GM23338 (cell line): ENCODE data around the gene DNAH11. TPM values are rescaled to one million over a fixed set of nuclear protein-coding genes. Genes with fewer than 3 reads are reported as not detected.

Source experiments
- ATAC-seq: fragments of 200-7000 bp; cut with Tn5 transposase; 3 replicates; pipeline ENCODE4 v1.9.1; 2020
- DNase-seq: peaks from one replicate; pipeline ENCODE4 v3.0.0-alpha.2; 2015; ENCODE audit warnings: low spot score
- H2AFZ ChIP-seq: fragments of 200-600 bp; sonication (generic); 2 replicates; pipeline ENCODE4 v1.8.0; 2016; ENCODE audit warnings: antibody characterized with exemption, mild to moderate bottlenecking, moderate library complexity
- H3F3A ChIP-seq: fragments of 200-600 bp; sonication (generic); replicated peaks from 2 replicates; pipeline ENCODE4 v1.8.0; 2017; ENCODE audit warnings: antibody characterized with exemption, mixed run types, low read depth
- H3K27ac ChIP-seq: fragments of 200-600 bp; sonication (generic); 2 replicates; pipeline ENCODE4 v1.6.1; 2016; ENCODE audit warnings: low read depth
- H3K27me3 ChIP-seq: fragments of 200-600 bp; sonication (generic); 2 replicates; pipeline ENCODE4 v1.8.0; 2016; ENCODE audit warnings: mild to moderate bottlenecking, mixed run types, moderate library complexity; ENCODE audit not compliant: insufficient read depth
- H3K36me3 ChIP-seq: fragments of 200-600 bp; sonication (generic); 2 replicates; pipeline ENCODE4 v1.8.0; 2016; ENCODE audit warnings: mild to moderate bottlenecking; ENCODE audit not compliant: insufficient read depth
- H3K4me1 ChIP-seq: fragments of 200-600 bp; sonication (generic); 2 replicates; pipeline ENCODE4 v1.8.0; 2016; ENCODE audit warnings: mild to moderate bottlenecking, moderate library complexity; ENCODE audit not compliant: insufficient read depth
- H3K4me2 ChIP-seq: fragments of 200-600 bp; sonication (generic); 2 replicates; pipeline ENCODE4 v1.7.1; 2017; ENCODE audit warnings: mixed run types
- H3K4me3 ChIP-seq: fragments of 200-600 bp; sonication (generic); 2 replicates; pipeline ENCODE4 v1.6.1; 2016; ENCODE audit warnings: mixed run types
- H3K79me2 ChIP-seq: fragments of 200-600 bp; sonication (generic); replicated peaks from 2 replicates; pipeline ENCODE4 v1.8.0; 2017; ENCODE audit warnings: mild to moderate bottlenecking; ENCODE audit not compliant: insufficient read depth
- H3K9me2 ChIP-seq: fragments of 200-600 bp; sonication (generic); 2 replicates; pipeline ENCODE4 v1.8.0; 2017; ENCODE audit not compliant: insufficient read depth
- H4K20me1 ChIP-seq: fragments of 200-600 bp; sonication (generic); replicated peaks from 2 replicates; pipeline ENCODE4 v1.8.0; 2017; ENCODE audit warnings: mild to moderate bottlenecking; ENCODE audit not compliant: insufficient read depth
- H3K27ac Mint-ChIP-seq: 2 replicates; pipeline ENCODE4 v1.8.0; 2020; ENCODE audit warnings: inconsistent platforms, mild to moderate bottlenecking, moderate library complexity, mixed read lengths
- H3K27me3 Mint-ChIP-seq: 3 replicates; pipeline ENCODE4 v1.8.0; 2022; ENCODE audit warnings: low read depth, mild to moderate bottlenecking, moderate library complexity, mixed read lengths, inconsistent platforms; ENCODE audit not compliant: insufficient read depth, poor library complexity
- H3K36me3 Mint-ChIP-seq: 3 replicates; pipeline ENCODE4 v1.8.0; 2021; ENCODE audit warnings: low read depth, mild to moderate bottlenecking, inconsistent platforms, moderate library complexity, mixed read lengths
- H3K4me1 Mint-ChIP-seq: 3 replicates; pipeline ENCODE4 v1.8.0; 2020; ENCODE audit warnings: mild to moderate bottlenecking, inconsistent platforms, mixed read lengths
- H3K4me3 Mint-ChIP-seq: 3 replicates; pipeline ENCODE4 v1.8.0; 2021; ENCODE audit warnings: moderate library complexity, mild to moderate bottlenecking, inconsistent platforms, mixed read lengths
- H3K9me3 Mint-ChIP-seq: 3 replicates; pipeline ENCODE4 v1.8.0; 2020; ENCODE audit warnings: moderate library complexity, mild to moderate bottlenecking, inconsistent platforms, mixed read lengths
- CREB1 ChIP-seq: fragments of 250-450 bp; sonication (Bioruptor Pico); IDR thresholded peaks from 2 replicates; pipeline ENCODE4 v1.5.0; 2020; ENCODE audit warnings: low read depth, mild to moderate bottlenecking, moderate library complexity
- EZH2 ChIP-seq: fragments of 200-600 bp; sonication (generic); IDR thresholded peaks from one replicate; pipeline ENCODE4 v1.8.0; 2017; ENCODE audit warnings: antibody characterized with exemption, mild to moderate bottlenecking, low read depth; ENCODE audit not compliant: unreplicated experiment
- EZH2phosphoT487 ChIP-seq: fragments of 200-600 bp; sonication (generic); IDR thresholded peaks from one replicate; pipeline ENCODE4 v1.8.1; 2018; ENCODE audit warnings: antibody characterized with exemption; ENCODE audit not compliant: unreplicated experiment
- JUNB ChIP-seq: IDR thresholded peaks from one replicate; pipeline ENCODE4 v1.6.1; 2016; ENCODE audit warnings: antibody characterized with exemption; ENCODE audit not compliant: unreplicated experiment
- NANOG ChIP-seq: IDR thresholded peaks from 2 replicates; pipeline ENCODE4 v1.6.1; 2016; ENCODE audit warnings: antibody characterized with exemption, borderline replicate concordance
- POLR2AphosphoS5 ChIP-seq: IDR thresholded peaks from 2 replicates; pipeline ENCODE4 v1.6.1; 2016; ENCODE audit warnings: antibody characterized with exemption, low read depth
- STAT1 ChIP-seq: IDR thresholded peaks from one replicate; pipeline ENCODE4 v1.6.1; 2016; ENCODE audit warnings: antibody characterized with exemption; ENCODE audit not compliant: unreplicated experiment
- ZNF114 ChIP-seq: fragments of 250-450 bp; sonication (Bioruptor Pico); IDR thresholded peaks from 2 replicates; pipeline ENCODE4 v1.5.0; 2020; ENCODE audit warnings: mild to moderate bottlenecking, moderate library complexity
- polyA plus RNA-seq: library from polyadenylated mRNA; unstranded; fragments of >200 nt; fragmentation: Nextera tagmentation; extraction: Ambion mirVana; gene quantifications from 2 replicates; pipeline ENCODE4 v1.2.1, GENCODE V29; 2016
- total RNA-seq: library from RNA; depleted of rRNA; stranded (reverse); fragments of >200 nt; shearing (Covaris generic); gene quantifications from 2 replicates; pipeline ENCODE4 v1.2.3, GENCODE V29; 2014
- TF ChIP-seq, protein P1 (sequence below): IDR thresholded peaks from 2 replicates; pipeline ENCODE4 v1.6.1; 2016; ENCODE audit warnings: antibody characterized with exemption
- TF ChIP-seq, protein P2 (sequence below): IDR thresholded peaks from one replicate; pipeline ENCODE4 v1.6.1; 2018; ENCODE audit warnings: antibody characterized with exemption; ENCODE audit not compliant: unreplicated experiment
- TF ChIP-seq, protein P3 (sequence below): fragments of 250-450 bp; sonication (Bioruptor Pico); IDR thresholded peaks from 2 replicates; pipeline ENCODE4 v1.5.0; 2020; ENCODE audit warnings: mild to moderate bottlenecking, moderate library complexity
- TF ChIP-seq, protein P4 (sequence below), 2 experiments: fragments of 200-600 bp in 1 of 2; sonication (generic) in 1 of 2; conservative IDR thresholded peaks; 2 replicates each; pipeline versions ENCODE4 v1.5.1 to v1.6.1; 2016 to 2017; ENCODE audit warnings: antibody characterized with exemption in 2 of 2, low read depth in 2 of 2, mild to moderate bottlenecking in 2 of 2, moderate library complexity in 1 of 2

The DNAH11 gene
- total and polyA plus RNA-seq, 2 experiments from 2014 or later: 9.3 TPM

DNA sequence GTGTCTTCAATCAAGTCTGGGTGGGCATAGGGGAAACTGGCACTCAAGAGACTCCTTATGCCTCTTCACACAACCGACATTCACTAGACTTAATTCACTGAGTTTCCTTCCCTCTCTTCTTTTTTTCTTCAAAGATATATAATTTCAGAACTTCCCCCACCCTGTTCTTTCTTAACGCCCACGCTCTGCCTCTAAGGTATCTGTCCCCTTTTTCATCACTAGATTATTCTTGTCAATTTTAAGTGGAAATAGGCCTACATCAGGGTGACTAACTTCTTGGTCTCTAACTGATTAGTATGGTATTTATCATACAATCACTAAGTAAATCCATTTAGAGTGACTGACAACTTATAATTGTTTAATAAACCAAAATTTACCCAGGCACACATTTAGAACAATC is 276.2 kb downstream of the DNAH11 start (continued):
- TF ChIP-seq, protein P1, sequence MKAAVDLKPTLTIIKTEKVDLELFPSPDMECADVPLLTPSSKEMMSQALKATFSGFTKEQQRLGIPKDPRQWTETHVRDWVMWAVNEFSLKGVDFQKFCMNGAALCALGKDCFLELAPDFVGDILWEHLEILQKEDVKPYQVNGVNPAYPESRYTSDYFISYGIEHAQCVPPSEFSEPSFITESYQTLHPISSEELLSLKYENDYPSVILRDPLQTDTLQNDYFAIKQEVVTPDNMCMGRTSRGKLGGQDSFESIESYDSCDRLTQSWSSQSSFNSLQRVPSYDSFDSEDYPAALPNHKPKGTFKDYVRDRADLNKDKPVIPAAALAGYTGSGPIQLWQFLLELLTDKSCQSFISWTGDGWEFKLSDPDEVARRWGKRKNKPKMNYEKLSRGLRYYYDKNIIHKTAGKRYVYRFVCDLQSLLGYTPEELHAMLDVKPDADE: no peak
- TF ChIP-seq POLR2AphosphoS5: no peak
- TF ChIP-seq NANOG: no peak
- TF ChIP-seq EZH2: no peak
- no peak for TF ChIP-seq EZH2phosphoT487
- no peak for TF ChIP-seq ZNF114
- TF ChIP-seq STAT1: no peak

DNA sequence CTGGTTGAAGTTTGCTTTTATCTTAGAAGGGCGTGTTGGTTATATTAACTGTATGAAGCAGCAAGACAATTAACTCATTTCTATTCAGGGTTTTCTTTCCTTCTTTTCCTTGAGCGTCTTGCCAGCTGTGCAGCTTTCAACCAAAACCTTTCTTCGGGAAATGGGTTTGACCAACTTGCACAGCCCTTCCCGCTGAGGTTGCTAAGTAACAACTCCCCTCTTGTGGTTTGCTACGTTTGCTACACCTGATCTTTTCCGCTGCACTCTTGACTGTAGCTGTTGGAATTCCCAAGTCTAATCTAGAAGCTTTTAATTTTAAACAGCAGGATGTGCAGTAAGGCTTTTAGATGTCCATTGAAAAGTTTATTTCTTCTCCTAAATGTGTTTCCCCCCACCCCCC is 286.0 kb downstream of the DNAH11 start:
- Mint-ChIP-seq H3K9me3 (no peaks in the 10 kb centered on the region), H3K4me1 (peaks cover 9% of the 10 kb centered on the region; the same call in 2 of the 3 replicates), H3K27ac (peak overlapping the region; percentile 32; the same call in 1 of the 2 replicates), H3K4me3 (no peak overlapping the region), H3K27me3 (no peaks in the 10 kb centered on the region), H3K36me3 (no peaks in the 10 kb centered on the region)
- no peak overlapping the region for H3K4me2 ChIP-seq
- H3K27me3 ChIP-seq: no peaks in the 10 kb centered on the region
- ATAC-seq (peak; percentile 75), DNase-seq (peak; percentile 73)
- H3K27ac ChIP-seq: no peak overlapping the region
- no peak overlapping the region for H3K4me3 ChIP-seq
- H4K20me1 ChIP-seq: no peaks in the 10 kb centered on the region
- H2AFZ ChIP-seq: no peak overlapping the region
- no peaks in the 10 kb centered on the region for H3K9me2 ChIP-seq
- no peaks in the 10 kb centered on the region for H3F3A ChIP-seq
- no peaks in the 10 kb centered on the region for H3K36me3 ChIP-seq
- no peaks in the 10 kb centered on the region for H3K4me1 ChIP-seq
- no peaks in the 10 kb centered on the region for H3K79me2 ChIP-seq
- TF ChIP-seq JUNB (no peak), CREB1 (CRISPR knock-in tag) (no peak), POLR2AphosphoS5 (no peak), EZH2phosphoT487 (no peak), ZNF114 (no peak)
- TF ChIP-seq, protein P1: no peak
- TF ChIP-seq, protein P2, sequence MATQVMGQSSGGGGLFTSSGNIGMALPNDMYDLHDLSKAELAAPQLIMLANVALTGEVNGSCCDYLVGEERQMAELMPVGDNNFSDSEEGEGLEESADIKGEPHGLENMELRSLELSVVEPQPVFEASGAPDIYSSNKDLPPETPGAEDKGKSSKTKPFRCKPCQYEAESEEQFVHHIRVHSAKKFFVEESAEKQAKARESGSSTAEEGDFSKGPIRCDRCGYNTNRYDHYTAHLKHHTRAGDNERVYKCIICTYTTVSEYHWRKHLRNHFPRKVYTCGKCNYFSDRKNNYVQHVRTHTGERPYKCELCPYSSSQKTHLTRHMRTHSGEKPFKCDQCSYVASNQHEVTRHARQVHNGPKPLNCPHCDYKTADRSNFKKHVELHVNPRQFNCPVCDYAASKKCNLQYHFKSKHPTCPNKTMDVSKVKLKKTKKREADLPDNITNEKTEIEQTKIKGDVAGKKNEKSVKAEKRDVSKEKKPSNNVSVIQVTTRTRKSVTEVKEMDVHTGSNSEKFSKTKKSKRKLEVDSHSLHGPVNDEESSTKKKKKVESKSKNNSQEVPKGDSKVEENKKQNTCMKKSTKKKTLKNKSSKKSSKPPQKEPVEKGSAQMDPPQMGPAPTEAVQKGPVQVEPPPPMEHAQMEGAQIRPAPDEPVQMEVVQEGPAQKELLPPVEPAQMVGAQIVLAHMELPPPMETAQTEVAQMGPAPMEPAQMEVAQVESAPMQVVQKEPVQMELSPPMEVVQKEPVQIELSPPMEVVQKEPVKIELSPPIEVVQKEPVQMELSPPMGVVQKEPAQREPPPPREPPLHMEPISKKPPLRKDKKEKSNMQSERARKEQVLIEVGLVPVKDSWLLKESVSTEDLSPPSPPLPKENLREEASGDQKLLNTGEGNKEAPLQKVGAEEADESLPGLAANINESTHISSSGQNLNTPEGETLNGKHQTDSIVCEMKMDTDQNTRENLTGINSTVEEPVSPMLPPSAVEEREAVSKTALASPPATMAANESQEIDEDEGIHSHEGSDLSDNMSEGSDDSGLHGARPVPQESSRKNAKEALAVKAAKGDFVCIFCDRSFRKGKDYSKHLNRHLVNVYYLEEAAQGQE: no peak
- TF ChIP-seq, protein P3, sequence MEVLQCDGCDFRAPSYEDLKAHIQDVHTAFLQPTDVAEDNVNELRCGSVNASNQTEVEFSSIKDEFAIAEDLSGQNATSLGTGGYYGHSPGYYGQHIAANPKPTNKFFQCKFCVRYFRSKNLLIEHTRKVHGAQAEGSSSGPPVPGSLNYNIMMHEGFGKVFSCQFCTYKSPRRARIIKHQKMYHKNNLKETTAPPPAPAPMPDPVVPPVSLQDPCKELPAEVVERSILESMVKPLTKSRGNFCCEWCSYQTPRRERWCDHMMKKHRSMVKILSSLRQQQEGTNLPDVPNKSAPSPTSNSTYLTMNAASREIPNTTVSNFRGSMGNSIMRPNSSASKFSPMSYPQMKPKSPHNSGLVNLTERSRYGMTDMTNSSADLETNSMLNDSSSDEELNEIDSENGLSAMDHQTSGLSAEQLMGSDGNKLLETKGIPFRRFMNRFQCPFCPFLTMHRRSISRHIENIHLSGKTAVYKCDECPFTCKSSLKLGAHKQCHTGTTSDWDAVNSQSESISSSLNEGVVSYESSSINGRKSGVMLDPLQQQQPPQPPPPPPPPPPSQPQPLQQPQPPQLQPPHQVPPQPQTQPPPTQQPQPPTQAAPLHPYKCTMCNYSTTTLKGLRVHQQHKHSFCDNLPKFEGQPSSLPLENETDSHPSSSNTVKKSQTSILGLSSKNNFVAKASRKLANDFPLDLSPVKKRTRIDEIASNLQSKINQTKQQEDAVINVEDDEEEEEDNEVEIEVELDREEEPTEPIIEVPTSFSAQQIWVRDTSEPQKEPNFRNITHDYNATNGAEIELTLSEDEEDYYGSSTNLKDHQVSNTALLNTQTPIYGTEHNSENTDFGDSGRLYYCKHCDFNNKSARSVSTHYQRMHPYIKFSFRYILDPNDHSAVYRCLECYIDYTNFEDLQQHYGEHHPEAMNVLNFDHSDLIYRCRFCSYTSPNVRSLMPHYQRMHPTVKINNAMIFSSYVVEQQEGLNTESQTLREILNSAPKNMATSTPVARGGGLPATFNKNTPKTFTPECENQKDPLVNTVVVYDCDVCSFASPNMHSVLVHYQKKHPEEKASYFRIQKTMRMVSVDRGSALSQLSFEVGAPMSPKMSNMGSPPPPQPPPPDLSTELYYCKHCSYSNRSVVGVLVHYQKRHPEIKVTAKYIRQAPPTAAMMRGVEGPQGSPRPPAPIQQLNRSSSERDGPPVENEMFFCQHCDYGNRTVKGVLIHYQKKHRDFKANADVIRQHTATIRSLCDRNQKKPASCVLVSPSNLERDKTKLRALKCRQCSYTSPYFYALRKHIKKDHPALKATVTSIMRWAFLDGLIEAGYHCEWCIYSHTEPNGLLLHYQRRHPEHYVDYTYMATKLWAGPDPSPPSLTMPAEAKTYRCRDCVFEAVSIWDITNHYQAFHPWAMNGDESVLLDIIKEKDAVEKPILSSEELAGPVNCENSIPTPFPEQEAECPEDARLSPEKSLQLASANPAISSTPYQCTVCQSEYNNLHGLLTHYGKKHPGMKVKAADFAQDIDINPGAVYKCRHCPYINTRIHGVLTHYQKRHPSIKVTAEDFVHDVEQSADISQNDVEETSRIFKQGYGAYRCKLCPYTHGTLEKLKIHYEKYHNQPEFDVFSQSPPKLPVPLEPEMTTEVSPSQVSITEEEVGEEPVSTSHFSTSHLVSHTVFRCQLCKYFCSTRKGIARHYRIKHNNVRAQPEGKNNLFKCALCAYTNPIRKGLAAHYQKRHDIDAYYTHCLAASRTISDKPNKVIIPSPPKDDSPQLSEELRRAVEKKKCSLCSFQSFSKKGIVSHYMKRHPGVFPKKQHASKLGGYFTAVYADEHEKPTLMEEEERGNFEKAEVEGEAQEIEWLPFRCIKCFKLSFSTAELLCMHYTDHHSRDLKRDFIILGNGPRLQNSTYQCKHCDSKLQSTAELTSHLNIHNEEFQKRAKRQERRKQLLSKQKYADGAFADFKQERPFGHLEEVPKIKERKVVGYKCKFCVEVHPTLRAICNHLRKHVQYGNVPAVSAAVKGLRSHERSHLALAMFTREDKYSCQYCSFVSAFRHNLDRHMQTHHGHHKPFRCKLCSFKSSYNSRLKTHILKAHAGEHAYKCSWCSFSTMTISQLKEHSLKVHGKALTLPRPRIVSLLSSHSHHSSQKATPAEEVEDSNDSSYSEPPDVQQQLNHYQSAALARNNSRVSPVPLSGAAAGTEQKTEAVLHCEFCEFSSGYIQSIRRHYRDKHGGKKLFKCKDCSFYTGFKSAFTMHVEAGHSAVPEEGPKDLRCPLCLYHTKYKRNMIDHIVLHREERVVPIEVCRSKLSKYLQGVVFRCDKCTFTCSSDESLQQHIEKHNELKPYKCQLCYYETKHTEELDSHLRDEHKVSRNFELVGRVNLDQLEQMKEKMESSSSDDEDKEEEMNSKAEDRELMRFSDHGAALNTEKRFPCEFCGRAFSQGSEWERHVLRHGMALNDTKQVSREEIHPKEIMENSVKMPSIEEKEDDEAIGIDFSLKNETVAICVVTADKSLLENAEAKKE (CRISPR knock-in tag): no peak
- TF ChIP-seq, protein P4, sequence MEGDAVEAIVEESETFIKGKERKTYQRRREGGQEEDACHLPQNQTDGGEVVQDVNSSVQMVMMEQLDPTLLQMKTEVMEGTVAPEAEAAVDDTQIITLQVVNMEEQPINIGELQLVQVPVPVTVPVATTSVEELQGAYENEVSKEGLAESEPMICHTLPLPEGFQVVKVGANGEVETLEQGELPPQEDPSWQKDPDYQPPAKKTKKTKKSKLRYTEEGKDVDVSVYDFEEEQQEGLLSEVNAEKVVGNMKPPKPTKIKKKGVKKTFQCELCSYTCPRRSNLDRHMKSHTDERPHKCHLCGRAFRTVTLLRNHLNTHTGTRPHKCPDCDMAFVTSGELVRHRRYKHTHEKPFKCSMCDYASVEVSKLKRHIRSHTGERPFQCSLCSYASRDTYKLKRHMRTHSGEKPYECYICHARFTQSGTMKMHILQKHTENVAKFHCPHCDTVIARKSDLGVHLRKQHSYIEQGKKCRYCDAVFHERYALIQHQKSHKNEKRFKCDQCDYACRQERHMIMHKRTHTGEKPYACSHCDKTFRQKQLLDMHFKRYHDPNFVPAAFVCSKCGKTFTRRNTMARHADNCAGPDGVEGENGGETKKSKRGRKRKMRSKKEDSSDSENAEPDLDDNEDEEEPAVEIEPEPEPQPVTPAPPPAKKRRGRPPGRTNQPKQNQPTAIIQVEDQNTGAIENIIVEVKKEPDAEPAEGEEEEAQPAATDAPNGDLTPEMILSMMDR (conservative IDR thresholded peaks at IDR 0.05; ENCODE audit: low read depth in 2 of 2): peak; percentile 21 to 38; a peak in 2 of 4 replicates
